CD14-positive monocyte (primary cell): ENCODE data around the gene MTARC1. TPM values are rescaled to one million over a fixed set of nuclear protein-coding genes. Genes with fewer than 3 reads are reported as not detected.

Experiments
- DNase-seq, 3 donors: peaks; one replicate each; pipeline ENCODE4 v3.0.0-alpha.2; 2011 to 2022
- H2AFZ ChIP-seq: 2 replicates; pipeline ENCODE4 v1.6.0; 2012; ENCODE audit warnings: mild to moderate bottlenecking, low read depth, low read length, inconsistent platforms; ENCODE audit not compliant: insufficient read depth, poor library complexity, severe bottlenecking
- H3K27ac ChIP-seq, 2 donors: 1 replicate in 1 of 2; 2 replicates in 1 of 2; pipeline ENCODE4 v1.5.1; 2012 to 2013; ENCODE audit warnings: low read length in 2 of 2, control low read depth in 1 of 2, inconsistent platforms in 1 of 2, low read depth in 1 of 2, mild to moderate bottlenecking in 1 of 2
- H3K27me3 ChIP-seq, 2 donors: one replicate each; pipeline versions ENCODE4 v1.6.0 to v1.6.1; 2011 to 2013; ENCODE audit warnings: low read length in 2 of 2; ENCODE audit not compliant: control insufficient read depth in 2 of 2, insufficient read depth in 2 of 2
- H3K36me3 ChIP-seq, 2 donors: replicated peaks in 1 of 2; 1 replicate in 1 of 2; 2 replicates in 1 of 2; pipeline versions ENCODE4 v1.5.1 to v1.6.1; 2012 to 2013; ENCODE audit warnings: low read length in 2 of 2, control low read depth in 1 of 2, inconsistent platforms in 1 of 2, mild to moderate bottlenecking in 1 of 2; ENCODE audit not compliant: insufficient read depth in 2 of 2, control insufficient read depth in 1 of 2
- H3K4me1 ChIP-seq, 2 donors: 1 replicate in 1 of 2; 2 replicates in 1 of 2; pipeline versions ENCODE4 v1.5.1 to v1.6.1; 2012 to 2013; ENCODE audit warnings: low read length in 2 of 2, control low read depth in 1 of 2, inconsistent platforms in 1 of 2, mild to moderate bottlenecking in 1 of 2, moderate library complexity in 1 of 2; ENCODE audit not compliant: insufficient read depth in 2 of 2, control insufficient read depth in 1 of 2
- H3K4me2 ChIP-seq: replicated peaks from 2 replicates; pipeline ENCODE3; 2012; ENCODE audit warnings: low read length, moderate library complexity, mild to moderate bottlenecking; ENCODE audit not compliant: poor library complexity, severe bottlenecking; ENCODE audit errors: extremely low read depth
- H3K4me3 ChIP-seq, 3 experiments: fragments of 200-600 bp in 1 of 3; sonication (generic) in 1 of 3; replicated peaks in 1 of 3; 1 replicate in 2 of 3; 2 replicates in 1 of 3; pipeline ENCODE4 v1.5.1; 2011 to 2013; ENCODE audit warnings: low read length in 3 of 3, mild to moderate bottlenecking in 3 of 3, control low read depth in 2 of 3, low read depth in 2 of 3, inconsistent platforms in 1 of 3, moderate library complexity in 1 of 3
- H3K79me2 ChIP-seq: 2 replicates; pipeline ENCODE4 v1.6.0; 2012; ENCODE audit warnings: mild to moderate bottlenecking, control low read depth, inconsistent platforms, low read length, moderate library complexity; ENCODE audit not compliant: insufficient read depth
- H3K9ac ChIP-seq: 2 replicates; pipeline ENCODE4 v1.6.0; 2017; ENCODE audit warnings: low read length, mild to moderate bottlenecking; ENCODE audit not compliant: insufficient read depth, poor library complexity, severe bottlenecking
- H3K9me3 ChIP-seq, 2 donors: replicated peaks in 1 of 2; 1 replicate in 1 of 2; 2 replicates in 1 of 2; pipeline versions ENCODE4 v1.5.1 to v1.6.1; 2012 to 2013; ENCODE audit warnings: low read length in 2 of 2, control low read depth in 1 of 2; ENCODE audit not compliant: control insufficient read depth in 1 of 2, insufficient read depth in 1 of 2
- H4K20me1 ChIP-seq: 2 replicates; pipeline ENCODE4 v1.6.0; 2012; ENCODE audit warnings: mild to moderate bottlenecking, low read length, control low read depth, moderate library complexity; ENCODE audit not compliant: insufficient read depth
- H3K27ac Mint-ChIP-seq, 7 donors: one replicate each; pipeline ENCODE4 v1.8.0; 2020; ENCODE audit warnings: mild to moderate bottlenecking in 7 of 7, mixed read lengths in 7 of 7, moderate library complexity in 6 of 7, inconsistent platforms in 2 of 7
- H3K27me3 Mint-ChIP-seq, 3 donors: one replicate each; pipeline ENCODE4 v1.8.0; 2021 to 2022; ENCODE audit warnings: low read depth in 3 of 3, mild to moderate bottlenecking in 3 of 3, mixed read lengths in 3 of 3, moderate library complexity in 3 of 3, inconsistent platforms in 1 of 3
- H3K36me3 Mint-ChIP-seq, 2 donors: one replicate each; pipeline ENCODE4 v1.8.0; 2020; ENCODE audit warnings: mixed read lengths in 2 of 2, inconsistent platforms in 1 of 2, mild to moderate bottlenecking in 1 of 2
- H3K4me1 Mint-ChIP-seq: one replicate; pipeline ENCODE4 v1.8.0; 2020; ENCODE audit warnings: mild to moderate bottlenecking, mixed read lengths
- H3K4me3 Mint-ChIP-seq, 2 donors: one replicate each; pipeline ENCODE4 v1.8.0; 2020; ENCODE audit warnings: mild to moderate bottlenecking in 2 of 2, mixed read lengths in 2 of 2, moderate library complexity in 1 of 2
- H3K9me3 Mint-ChIP-seq, 7 donors: one replicate each; pipeline ENCODE4 v1.8.0; 2020 to 2022; ENCODE audit warnings: mixed read lengths in 7 of 7, mild to moderate bottlenecking in 6 of 7, moderate library complexity in 6 of 7, inconsistent platforms in 2 of 7
- WGBS: methylation state at CpG from one replicate; pipeline ENCODE4 v1.1.5; 2013; ENCODE audit warnings: missing lambda C conversion rate; ENCODE audit not compliant: insufficient coverage; 5-methylcytosine and 5-hydroxymethylcytosine counted together
- intact Hi-C, 2 donors: fragments of 100-400 bp; cut with micrococcal nuclease; formaldehyde crosslinking; loops; one replicate each; pipeline versions ENCODE4 v1.15.0 to v1.15.1; 2023
- polyA plus RNA-seq, 3 donors: library from polyadenylated mRNA; depleted of rRNA in 1 of 3; unstranded in 2 of 3; stranded (reverse) in 1 of 3; fragments of 300-500 nt in 2 of 3; fragments of >200 nt in 1 of 3; fragmentation: Illumina TruSeq in 2 of 3; gene quantifications; 1 replicate in 2 of 3; 2 replicates in 1 of 3; pipeline ENCODE4 v1.2.3, GENCODE V29; 2012 to 2021
- TF ChIP-seq, protein P1 (sequence below): fragments of 200-600 bp; IDR thresholded peaks from one replicate; pipeline ENCODE4 v1.8.0; 2022; ENCODE audit warnings: antibody characterized with exemption, mild to moderate bottlenecking

Gene MTARC1
- polyA plus RNA-seq, 3 donors: 25.2 to 80.6 (median 70.9) TPM

DNA sequence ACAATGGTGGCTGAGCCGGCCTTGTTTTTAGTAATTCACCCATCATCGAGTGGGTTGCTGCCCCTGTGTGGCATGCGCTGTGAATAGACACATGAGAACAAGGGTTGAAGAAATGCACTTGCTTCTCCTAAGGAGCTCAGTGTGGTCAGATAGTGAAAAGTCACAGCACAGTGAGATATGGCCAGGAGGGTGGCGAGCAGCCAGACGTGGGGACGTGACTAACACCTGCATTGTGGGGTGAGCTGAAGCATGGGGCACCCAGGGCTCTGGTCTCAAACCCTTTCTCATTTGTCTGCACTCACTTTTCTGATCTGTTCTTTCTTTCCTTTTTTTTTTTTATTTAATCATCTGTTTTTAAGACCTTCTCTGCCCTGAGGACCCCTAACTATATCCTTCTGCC, 13.5 kb downstream of the MTARC1 start:
- WGBS: 88% methylated on average over 6 of the region's 6 CpGs
- no peaks in the 10 kb centered on the region for H3K9me3 ChIP-seq
- intact Hi-C loops: no loop called here
- H3K79me2 ChIP-seq: peaks cover 3% of the 10 kb centered on the region
- Mint-ChIP-seq H3K27me3 (no peaks in the 10 kb centered on the region), H3K36me3 (peaks cover 81 to 91% of the 10 kb centered on the region in 2 donors), H3K4me3 (no peak overlapping the region), H3K9me3 (peaks cover 0 to 2% (median 0%) of the 10 kb centered on the region in 7 donors), H3K4me1 (peaks cover 10% of the 10 kb centered on the region), H3K27ac (peak overlapping the region in 2 of 7 donors; percentile 8 to 68)
- H3K4me1 ChIP-seq: no peaks in the 10 kb centered on the region
- no peaks in the 10 kb centered on the region for H3K27me3 ChIP-seq
- H3K4me3 ChIP-seq: no peak overlapping the region
- no peak overlapping the region for H3K4me2 ChIP-seq
- TF ChIP-seq, protein P1, sequence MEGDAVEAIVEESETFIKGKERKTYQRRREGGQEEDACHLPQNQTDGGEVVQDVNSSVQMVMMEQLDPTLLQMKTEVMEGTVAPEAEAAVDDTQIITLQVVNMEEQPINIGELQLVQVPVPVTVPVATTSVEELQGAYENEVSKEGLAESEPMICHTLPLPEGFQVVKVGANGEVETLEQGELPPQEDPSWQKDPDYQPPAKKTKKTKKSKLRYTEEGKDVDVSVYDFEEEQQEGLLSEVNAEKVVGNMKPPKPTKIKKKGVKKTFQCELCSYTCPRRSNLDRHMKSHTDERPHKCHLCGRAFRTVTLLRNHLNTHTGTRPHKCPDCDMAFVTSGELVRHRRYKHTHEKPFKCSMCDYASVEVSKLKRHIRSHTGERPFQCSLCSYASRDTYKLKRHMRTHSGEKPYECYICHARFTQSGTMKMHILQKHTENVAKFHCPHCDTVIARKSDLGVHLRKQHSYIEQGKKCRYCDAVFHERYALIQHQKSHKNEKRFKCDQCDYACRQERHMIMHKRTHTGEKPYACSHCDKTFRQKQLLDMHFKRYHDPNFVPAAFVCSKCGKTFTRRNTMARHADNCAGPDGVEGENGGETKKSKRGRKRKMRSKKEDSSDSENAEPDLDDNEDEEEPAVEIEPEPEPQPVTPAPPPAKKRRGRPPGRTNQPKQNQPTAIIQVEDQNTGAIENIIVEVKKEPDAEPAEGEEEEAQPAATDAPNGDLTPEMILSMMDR: no peak
- peaks cover 76 to 94% of the 10 kb centered on the region in 2 donors for H3K36me3 ChIP-seq
- no peak overlapping the region for H3K9ac ChIP-seq
- DNase-seq: no peak
- peaks cover 20% of the 10 kb centered on the region for H4K20me1 ChIP-seq
- H2AFZ ChIP-seq: no peak overlapping the region
- no peak overlapping the region for H3K27ac ChIP-seq

DNA sequence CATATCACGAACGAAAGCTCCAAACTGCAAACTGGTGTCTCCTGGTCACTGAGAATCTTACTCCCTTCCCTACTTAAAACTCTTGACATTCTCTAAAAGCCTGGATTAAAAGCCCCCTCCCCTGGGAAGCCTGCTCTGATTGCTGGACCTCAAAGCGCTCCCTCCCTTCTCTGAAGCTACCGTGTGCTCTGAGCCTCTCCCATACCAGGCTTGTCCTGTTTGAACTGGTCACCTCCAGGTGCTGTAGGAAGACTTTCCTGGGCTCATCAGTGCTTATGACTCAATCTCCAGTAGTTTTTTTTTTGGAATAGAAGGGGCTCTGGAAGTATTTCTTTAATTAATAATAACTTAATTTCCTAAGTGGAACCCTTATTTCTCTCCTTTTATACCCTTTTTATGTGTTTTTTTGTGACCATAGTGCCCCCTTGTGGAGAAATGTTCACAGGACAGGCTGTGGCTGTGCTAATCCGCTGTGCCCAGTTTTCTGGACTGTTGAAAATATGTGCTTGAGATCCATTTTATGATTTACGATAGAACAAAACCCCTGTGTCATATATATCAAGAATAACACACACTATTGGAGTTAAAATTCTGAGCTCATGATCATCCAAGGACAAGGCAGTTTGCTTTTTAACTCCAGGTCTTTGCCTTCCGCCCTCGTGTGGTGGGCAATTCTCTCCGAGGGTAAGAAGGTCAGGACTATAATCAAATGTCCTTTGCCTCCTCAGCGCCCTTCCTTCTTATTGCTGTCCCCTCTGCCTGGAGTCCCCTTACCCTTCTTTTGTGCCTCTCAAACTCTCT, 16.9 kb downstream of the MTARC1 start:
- H3K36me3 Mint-ChIP-seq: peaks cover 90 to 95% of the 10 kb centered on the region in 2 donors
- no peak overlapping the region for H3K4me2 ChIP-seq
- WGBS: 92% methylated on average over 6 of the region's 10 CpGs
- H3K4me3 ChIP-seq: no peak overlapping the region
- H3K4me3 Mint-ChIP-seq: no peak overlapping the region
- DNase-seq: peak in 2 of 3 donors; percentile 26
- peaks cover 67 to 97% of the 10 kb centered on the region in 2 donors for H3K36me3 ChIP-seq
- H3K4me1 Mint-ChIP-seq: peaks cover 10% of the 10 kb centered on the region
- H3K79me2 ChIP-seq: peaks cover 3% of the 10 kb centered on the region
- H3K9ac ChIP-seq: no peak overlapping the region
- intact Hi-C loops: no loop called here
- peak overlapping the region in 3 of 7 donors; percentile 11 to 65 (median 62) for H3K27ac Mint-ChIP-seq
- no peaks in the 10 kb centered on the region for H3K27me3 Mint-ChIP-seq
- H3K27ac ChIP-seq: no peak overlapping the region
- TF ChIP-seq, protein P1: peak; percentile 93
- H3K27me3 ChIP-seq: no peaks in the 10 kb centered on the region
- H3K4me1 ChIP-seq: no peaks in the 10 kb centered on the region
- H2AFZ ChIP-seq: no peak overlapping the region
- H3K9me3 Mint-ChIP-seq: peaks cover 0 to 2% (median 0%) of the 10 kb centered on the region in 7 donors
- no peaks in the 10 kb centered on the region for H3K9me3 ChIP-seq
- H4K20me1 ChIP-seq: peaks cover 27% of the 10 kb centered on the region
